Thoracic aorta (tissue), 2 donors: Measurements from ENCODE around the gene GABBR2. TPM values are rescaled to one million over a fixed set of nuclear protein-coding genes. Genes with fewer than 3 reads are reported as not detected.

ENCODE experiments used
- ATAC-seq: fragments of 150-250 bp; one replicate; pipeline ENCODE4 v1.8.0; 2017; ENCODE audit warnings: low read depth; ENCODE audit not compliant: insufficient number of reproducible peaks, low FRiP score
- DNase-seq: peaks from one replicate; pipeline ENCODE4 v3.0.0-alpha.2; 2020; ENCODE audit warnings: low spot score
- H3K27ac ChIP-seq, 2 donors: fragments of 200-600 bp; sonication (generic); 1 replicate in 1 of 2; 2 replicates in 1 of 2; pipeline ENCODE4 v1.5.1; 2016; ENCODE audit warnings: mild to moderate bottlenecking in 2 of 2, moderate library complexity in 2 of 2
- H3K27me3 ChIP-seq: fragments of 200-600 bp; sonication (generic); replicated peaks from 2 replicates; pipeline ENCODE4 v1.6.0; 2016; ENCODE audit warnings: mild to moderate bottlenecking; ENCODE audit not compliant: insufficient read depth
- H3K36me3 ChIP-seq: fragments of 200-600 bp; sonication (generic); one replicate; pipeline ENCODE4 v1.5.1; 2016
- H3K4me1 ChIP-seq, 2 donors: fragments of 200-600 bp; sonication (generic); 1 replicate in 1 of 2; 2 replicates in 1 of 2; pipeline versions ENCODE4 v1.5.1 to v1.6.0; 2016; ENCODE audit warnings: low read depth in 2 of 2, mild to moderate bottlenecking in 1 of 2; ENCODE audit not compliant: control insufficient read depth in 1 of 2
- H3K4me3 ChIP-seq: fragments of 200-600 bp; sonication (generic); 2 replicates; pipeline ENCODE4 v1.5.1; 2016; ENCODE audit warnings: mild to moderate bottlenecking
- H3K9me3 ChIP-seq: fragments of 200-600 bp; sonication (generic); 2 replicates; pipeline ENCODE4 v1.5.1; 2016
- CTCF ChIP-seq: fragments of 200-600 bp; sonication (generic); IDR thresholded peaks from one replicate; pipeline ENCODE4 v1.5.1; 2019; ENCODE audit warnings: antibody characterized with exemption
- total RNA-seq, 2 donors: library from RNA; depleted of rRNA; stranded (reverse); fragments of >200 nt; gene quantifications; one replicate each; pipeline versions ENCODE4 v1.1.0 to v1.2.3, GENCODE V29; 2016

The GABBR2 gene
- total RNA-seq, 2 donors from 2014 or later: not detected

- no peak for TF ChIP-seq CTCF
- ATAC-seq: no peak
- H3K27me3 ChIP-seq: no peaks in the 10 kb centered on the region
- no peaks in the 10 kb centered on the region for H3K4me1 ChIP-seq
- no peak overlapping the region for H3K27ac ChIP-seq
- no peak overlapping the region for H3K4me3 ChIP-seq
- no peaks in the 10 kb centered on the region for H3K36me3 ChIP-seq
- DNase-seq: no peak
- H3K9me3 ChIP-seq: no peaks in the 10 kb centered on the region
These were observed 202.2 kb downstream of the GABBR2 start for GRCh38 chr9:98506422-98507054.

GRCh38 chr9:98504298-98505282 lies 204.1 kb downstream of the GABBR2 start:
- Histone ChIP-seq H3K27ac (no peak overlapping the region), H3K4me1 (no peaks in the 10 kb centered on the region), H3K36me3 (no peaks in the 10 kb centered on the region), H3K4me3 (no peak overlapping the region), H3K9me3 (no peaks in the 10 kb centered on the region), H3K27me3 (no peaks in the 10 kb centered on the region)
- no peak for TF ChIP-seq CTCF
- no peak for DNase-seq
- no peak for ATAC-seq

GRCh38 chr9:98503867-98504266 lies 204.9 kb downstream of the GABBR2 start:
- H3K36me3 ChIP-seq: no peaks in the 10 kb centered on the region
- DNase-seq: no peak
- H3K27me3 ChIP-seq: no peaks in the 10 kb centered on the region
- TF ChIP-seq CTCF: no peak
- no peak overlapping the region for H3K4me3 ChIP-seq
- no peaks in the 10 kb centered on the region for H3K9me3 ChIP-seq
- H3K27ac ChIP-seq: no peak overlapping the region
- no peak for ATAC-seq
- H3K4me1 ChIP-seq: no peaks in the 10 kb centered on the region

DNA sequence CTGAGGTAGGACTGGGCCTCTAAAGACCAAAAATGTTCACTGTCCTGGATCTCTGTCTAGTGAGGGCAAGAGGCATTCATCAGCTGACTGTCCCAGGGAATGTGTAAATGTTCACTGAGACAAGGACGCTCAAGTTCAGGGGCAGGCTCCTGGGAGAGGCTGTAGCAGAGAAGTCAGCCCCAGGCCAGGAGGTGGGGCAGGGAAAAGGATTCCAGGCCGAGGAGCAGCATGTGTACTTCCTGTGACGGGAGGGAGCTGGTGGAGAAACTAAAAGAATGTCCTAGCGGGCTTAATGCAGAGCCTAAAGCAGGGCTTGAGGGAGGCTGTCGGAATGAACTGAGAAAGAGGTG lies 205.8 kb downstream of the GABBR2 start:
- Histone ChIP-seq H3K36me3 (no peaks in the 10 kb centered on the region), H3K27me3 (no peaks in the 10 kb centered on the region), H3K27ac (no peak overlapping the region), H3K4me3 (no peak overlapping the region), H3K4me1 (no peaks in the 10 kb centered on the region), H3K9me3 (no peaks in the 10 kb centered on the region)
- ATAC-seq (no peak), DNase-seq (no peak)
- no peak for TF ChIP-seq CTCF

- H3K4me3 ChIP-seq: no peak overlapping the region
- no peak overlapping the region for H3K27ac ChIP-seq
- no peak for TF ChIP-seq CTCF
- H3K4me1 ChIP-seq: no peaks in the 10 kb centered on the region
- H3K36me3 ChIP-seq: no peaks in the 10 kb centered on the region
- no peak for ATAC-seq
- no peaks in the 10 kb centered on the region for H3K9me3 ChIP-seq
- H3K27me3 ChIP-seq: no peaks in the 10 kb centered on the region
- DNase-seq: no peak
These were observed 206.3 kb downstream of the GABBR2 start for GRCh38 chr9:98502311-98502975.
